Endothelial cell (in vitro differentiated cells): ENCODE measurements around the gene RAB21. TPM values are rescaled to one million over a fixed set of nuclear protein-coding genes. Genes with fewer than 3 reads are reported as not detected.

Experiments used
- DNase-seq: peaks from one replicate; pipeline ENCODE4 v3.0.0; 2021; ENCODE audit warnings: low spot score
- H3K27ac Mint-ChIP-seq: one replicate; pipeline ENCODE4 v1.8.0; 2021; ENCODE audit warnings: mixed read lengths, inconsistent platforms; ENCODE audit not compliant: unreplicated experiment
- H3K27me3 Mint-ChIP-seq: one replicate; pipeline ENCODE4 v1.8.0; 2021; ENCODE audit warnings: mild to moderate bottlenecking, moderate library complexity, mixed read lengths, inconsistent platforms; ENCODE audit not compliant: unreplicated experiment
- H3K36me3 Mint-ChIP-seq: one replicate; pipeline ENCODE4 v1.8.0; 2021; ENCODE audit warnings: mild to moderate bottlenecking, low read depth, mixed read lengths, inconsistent platforms; ENCODE audit not compliant: unreplicated experiment
- H3K4me1 Mint-ChIP-seq: one replicate; pipeline ENCODE4 v1.8.0; 2021; ENCODE audit warnings: mild to moderate bottlenecking, mixed read lengths, inconsistent platforms; ENCODE audit not compliant: unreplicated experiment
- H3K4me3 Mint-ChIP-seq: one replicate; pipeline ENCODE4 v1.8.0; 2021; ENCODE audit warnings: mild to moderate bottlenecking, mixed read lengths, inconsistent platforms; ENCODE audit not compliant: unreplicated experiment
- H3K9me3 Mint-ChIP-seq: one replicate; pipeline ENCODE4 v1.8.0; 2021; ENCODE audit warnings: mixed read lengths, inconsistent platforms; ENCODE audit not compliant: unreplicated experiment
- long read RNA-seq: library from polyadenylated mRNA; unstranded; transcript quantifications from one replicate; pipeline ENCODE4 v2.0.0, GENCODE V29; 2020; ENCODE audit not compliant: unreplicated experiment
- total RNA-seq: library from RNA; stranded (reverse); fragmentation: NEBNext Ultra II Directional; extraction: Animal tissue kit (Norgen Biotek cat#: 25700); gene quantifications from one replicate; pipeline ENCODE4 v1.2.1, GENCODE V29; 2021; ENCODE audit not compliant: unreplicated experiment
- TF ChIP-seq, protein P1 (sequence below): fragments of 200-600 bp; sonication (generic); IDR thresholded peaks from one replicate; pipeline ENCODE4 v1.5.0; 2021; ENCODE audit warnings: antibody characterized with exemption; ENCODE audit not compliant: unreplicated experiment

Gene RAB21, protein sequence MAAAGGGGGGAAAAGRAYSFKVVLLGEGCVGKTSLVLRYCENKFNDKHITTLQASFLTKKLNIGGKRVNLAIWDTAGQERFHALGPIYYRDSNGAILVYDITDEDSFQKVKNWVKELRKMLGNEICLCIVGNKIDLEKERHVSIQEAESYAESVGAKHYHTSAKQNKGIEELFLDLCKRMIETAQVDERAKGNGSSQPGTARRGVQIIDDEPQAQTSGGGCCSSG
- total RNA-seq: 53.7 TPM
- long read RNA-seq, partial matches to known transcripts: 0 of 1 reads
- long read RNA-seq, other reads (novel, unspliced or antisense): 1 of 1 reads

DNA sequence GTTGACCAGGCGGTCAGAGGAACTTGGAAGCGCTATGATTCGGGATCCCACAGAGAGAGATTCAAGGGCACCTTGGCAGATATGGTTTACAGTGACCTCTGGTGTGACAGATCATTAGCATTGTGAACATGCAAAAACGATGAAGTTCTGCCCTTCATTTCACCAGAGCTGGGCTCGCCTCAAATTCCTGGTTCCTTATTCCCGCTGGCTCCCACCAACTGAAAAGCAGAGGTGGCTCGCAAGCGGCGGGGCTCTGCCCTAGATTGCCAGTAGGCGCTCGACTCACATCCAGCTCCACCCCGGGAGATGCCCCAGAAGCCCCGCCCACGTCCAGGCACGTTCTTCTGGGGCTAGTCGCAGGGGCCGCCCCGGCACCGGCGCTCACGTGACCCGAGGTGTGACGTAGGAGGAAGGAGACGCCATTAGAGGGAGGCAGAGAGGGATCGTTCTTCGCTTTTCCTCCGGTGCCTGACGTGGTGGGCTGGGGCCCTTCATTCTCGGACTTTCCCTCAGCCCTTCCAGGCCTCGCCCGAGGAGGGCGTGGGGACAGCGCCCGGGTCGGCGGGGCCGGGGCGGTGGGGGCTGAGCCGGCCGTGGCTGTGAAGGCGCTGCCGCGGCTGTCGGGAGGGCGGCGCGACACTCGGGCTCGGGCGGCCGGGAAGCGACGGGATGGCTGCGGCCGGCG is at the start of gene RAB21:
Gene RAB21 (plus strand): TSS at position 403 of the 685 bp plus-strand sequence. CDS start 267 bp downstream, at position 670.
- H3K27ac Mint-ChIP-seq: peak within 1 kb of the TSS; percentile 85

DNA sequence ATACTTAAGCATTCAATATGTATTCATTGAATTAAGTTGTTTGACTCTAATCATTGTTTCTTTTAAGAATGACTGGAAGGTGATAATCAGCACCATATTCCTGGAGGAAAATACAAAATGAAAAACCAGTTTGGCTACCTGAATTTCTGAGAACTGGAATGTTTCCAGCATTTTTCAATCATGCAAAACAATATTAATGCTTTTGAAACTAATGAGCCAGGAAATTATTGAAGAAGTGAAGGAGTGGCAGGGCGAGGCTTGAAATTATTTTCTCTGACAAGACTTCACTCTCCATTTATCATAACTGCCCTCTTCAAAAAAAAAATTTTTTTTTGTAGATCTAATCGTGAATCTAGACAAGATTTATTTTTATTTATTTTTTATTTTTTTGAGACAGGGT is 49.7 kb upstream of the RAB21 start:
- Mint-ChIP-seq H3K4me3 (no peak overlapping the region), H3K27me3 (no peaks in the 10 kb centered on the region), H3K27ac (no peak overlapping the region), H3K9me3 (no peaks in the 10 kb centered on the region), H3K4me1 (no peaks in the 10 kb centered on the region), H3K36me3 (peaks cover 11% of the 10 kb centered on the region)
- TF ChIP-seq, protein P1, sequence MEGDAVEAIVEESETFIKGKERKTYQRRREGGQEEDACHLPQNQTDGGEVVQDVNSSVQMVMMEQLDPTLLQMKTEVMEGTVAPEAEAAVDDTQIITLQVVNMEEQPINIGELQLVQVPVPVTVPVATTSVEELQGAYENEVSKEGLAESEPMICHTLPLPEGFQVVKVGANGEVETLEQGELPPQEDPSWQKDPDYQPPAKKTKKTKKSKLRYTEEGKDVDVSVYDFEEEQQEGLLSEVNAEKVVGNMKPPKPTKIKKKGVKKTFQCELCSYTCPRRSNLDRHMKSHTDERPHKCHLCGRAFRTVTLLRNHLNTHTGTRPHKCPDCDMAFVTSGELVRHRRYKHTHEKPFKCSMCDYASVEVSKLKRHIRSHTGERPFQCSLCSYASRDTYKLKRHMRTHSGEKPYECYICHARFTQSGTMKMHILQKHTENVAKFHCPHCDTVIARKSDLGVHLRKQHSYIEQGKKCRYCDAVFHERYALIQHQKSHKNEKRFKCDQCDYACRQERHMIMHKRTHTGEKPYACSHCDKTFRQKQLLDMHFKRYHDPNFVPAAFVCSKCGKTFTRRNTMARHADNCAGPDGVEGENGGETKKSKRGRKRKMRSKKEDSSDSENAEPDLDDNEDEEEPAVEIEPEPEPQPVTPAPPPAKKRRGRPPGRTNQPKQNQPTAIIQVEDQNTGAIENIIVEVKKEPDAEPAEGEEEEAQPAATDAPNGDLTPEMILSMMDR: no peak
- DNase-seq: no peak

More for the DNA sequence above, at the start of gene RAB21:
- TF ChIP-seq, protein P1: no peak
- Mint-ChIP-seq H3K27me3 (peaks cover 7% of the 10 kb centered on the region), H3K4me1 (peaks cover 25% of the 10 kb centered on the region), H3K4me3 (peak within 1 kb of the TSS; percentile 96), H3K9me3 (no peaks in the 10 kb centered on the region), H3K36me3 (peaks cover 4% of the 10 kb centered on the region)
- peak; percentile 98 for DNase-seq

DNA sequence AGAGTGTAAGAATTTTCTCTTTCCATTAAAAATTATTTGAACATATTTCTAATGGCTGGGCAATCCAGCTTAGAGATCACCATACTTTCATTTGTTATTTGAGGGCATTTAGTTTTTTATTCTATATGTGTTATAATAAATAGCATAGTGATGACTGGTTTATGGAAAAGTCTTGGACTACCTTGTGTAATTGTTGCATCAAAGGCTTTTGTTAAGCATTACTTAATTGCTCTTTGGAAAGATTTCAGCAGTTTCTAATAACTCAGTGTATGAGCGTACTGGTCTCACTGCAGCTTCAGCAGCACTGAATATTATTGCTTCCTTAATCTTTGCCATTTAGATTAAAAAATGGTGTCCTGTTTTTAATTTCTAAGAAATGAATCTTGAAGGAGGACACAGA is 46.0 kb upstream of the RAB21 start:
- Mint-ChIP-seq H3K4me1 (no peaks in the 10 kb centered on the region), H3K27ac (no peak overlapping the region), H3K36me3 (peaks cover 3% of the 10 kb centered on the region), H3K4me3 (no peak overlapping the region), H3K27me3 (no peaks in the 10 kb centered on the region), H3K9me3 (no peaks in the 10 kb centered on the region)
- DNase-seq: no peak
- TF ChIP-seq, protein P1: no peak

DNA sequence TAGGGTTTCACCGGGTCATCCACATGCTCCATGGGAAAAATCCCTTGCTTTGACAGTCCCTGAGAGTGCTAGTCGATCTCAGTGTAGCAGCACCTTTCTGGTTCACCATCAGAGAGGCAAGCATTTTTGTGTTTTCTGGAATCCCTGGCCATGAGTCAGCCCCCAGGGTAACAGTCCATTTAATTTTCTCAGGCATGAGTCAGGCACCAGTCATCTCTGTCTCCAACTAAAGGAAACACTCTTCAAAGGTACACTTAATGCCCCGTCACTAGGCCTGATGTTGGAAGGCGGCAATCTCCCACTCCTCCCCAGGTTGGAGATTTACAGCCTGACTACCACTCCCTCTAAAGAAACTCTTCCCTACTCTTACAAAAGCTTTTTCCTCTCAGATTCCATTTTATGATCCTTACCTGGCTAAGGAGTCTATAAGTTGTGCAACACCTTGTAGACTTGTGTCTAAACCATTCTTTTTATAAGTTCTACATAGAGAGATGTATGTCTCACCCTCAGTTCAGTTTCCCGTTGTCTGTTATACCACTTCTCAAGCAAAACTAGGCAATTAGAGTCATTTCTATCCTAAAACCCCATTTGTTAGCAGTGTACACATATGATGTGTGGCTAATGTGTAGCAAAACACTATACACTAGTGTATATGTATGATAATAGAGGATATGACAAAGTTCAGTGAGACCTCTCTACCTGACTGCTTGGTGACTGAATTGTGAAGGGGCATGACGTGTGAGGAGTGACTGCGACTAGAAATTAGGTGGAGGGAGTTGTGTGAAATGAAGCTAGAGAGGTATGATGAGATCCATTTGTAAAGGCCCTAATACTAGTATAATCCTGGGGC is 44.2 kb upstream of the RAB21 start:
- Mint-ChIP-seq H3K4me1 (no peaks in the 10 kb centered on the region), H3K9me3 (no peaks in the 10 kb centered on the region), H3K27me3 (no peaks in the 10 kb centered on the region), H3K27ac (no peak overlapping the region), H3K36me3 (peaks cover 3% of the 10 kb centered on the region), H3K4me3 (no peak overlapping the region)
- TF ChIP-seq, protein P1: no peak
- DNase-seq: no peak
